Loucy (cell line): ENCODE data around the gene ACOXL.

Source experiments
- H2AFZ ChIP-seq: fragments of 200-600 bp; sonication (generic); 2 replicates; pipeline ENCODE4 v1.6.0; 2016; ENCODE audit warnings: antibody characterized with exemption, mild to moderate bottlenecking, low read length, moderate library complexity
- H3F3A ChIP-seq: fragments of 200-600 bp; 2 replicates; pipeline ENCODE4 v1.6.0; 2016; ENCODE audit warnings: antibody characterized with exemption, low read depth, mild to moderate bottlenecking
- H3K27me3 ChIP-seq: fragments of 200-600 bp; sonication (generic); 2 replicates; pipeline ENCODE4 v1.6.1; 2014; ENCODE audit warnings: low read length, mild to moderate bottlenecking; ENCODE audit not compliant: insufficient read depth, poor library complexity, severe bottlenecking
- H3K36me3 ChIP-seq: fragments of 200-600 bp; sonication (generic); 2 replicates; pipeline ENCODE4 v1.6.1; 2016; ENCODE audit warnings: low read length; ENCODE audit not compliant: insufficient read depth
- H3K4me1 ChIP-seq: fragments of 200-600 bp; sonication (generic); 2 replicates; pipeline ENCODE4 v1.5.1; 2014; ENCODE audit warnings: low read length, mild to moderate bottlenecking; ENCODE audit not compliant: insufficient read depth, poor library complexity, severe bottlenecking
- H3K4me2 ChIP-seq: fragments of 200-600 bp; sonication (generic); 2 replicates; pipeline ENCODE4 v1.6.0; 2014; ENCODE audit warnings: antibody characterized with exemption, low read length, low read depth, mild to moderate bottlenecking; ENCODE audit not compliant: poor library complexity, severe bottlenecking
- H3K4me3 ChIP-seq: fragments of 200-600 bp; sonication (generic); 2 replicates; pipeline ENCODE4 v1.5.1; 2014; ENCODE audit warnings: low read length, mild to moderate bottlenecking, mixed read lengths; ENCODE audit not compliant: poor library complexity, severe bottlenecking
- H3K79me2 ChIP-seq: fragments of 200-600 bp; sonication (generic); 2 replicates; pipeline ENCODE4 v1.6.1; 2014; ENCODE audit warnings: low read length; ENCODE audit not compliant: insufficient read depth
- H3K9ac ChIP-seq: fragments of 200-600 bp; sonication (generic); 2 replicates; pipeline ENCODE4 v1.6.0; 2014; ENCODE audit warnings: mild to moderate bottlenecking, low read depth, low read length, moderate library complexity; ENCODE audit not compliant: poor library complexity, severe bottlenecking
- H3K9me2 ChIP-seq: fragments of 200-600 bp; sonication (generic); replicated peaks from 2 replicates; pipeline ENCODE4 v1.6.1; 2016; ENCODE audit warnings: low read depth, low read length, mixed read lengths
- H3K9me3 ChIP-seq: fragments of 200-600 bp; sonication (generic); 2 replicates; pipeline ENCODE4 v1.6.1; 2014; ENCODE audit warnings: mild to moderate bottlenecking, antibody characterized with exemption, low read length, low read depth; ENCODE audit not compliant: insufficient read depth
- H4K20me1 ChIP-seq: fragments of 200-600 bp; sonication (generic); 2 replicates; pipeline ENCODE4 v1.6.0; 2014; ENCODE audit warnings: antibody characterized with exemption, low read length, mild to moderate bottlenecking; ENCODE audit not compliant: insufficient read depth, poor library complexity, severe bottlenecking
- EZH2phosphoT487 ChIP-seq: fragments of 200-600 bp; IDR thresholded peaks from 2 replicates; pipeline ENCODE4 v1.6.1; 2018; ENCODE audit warnings: antibody characterized with exemption, mild to moderate bottlenecking, moderate library complexity, borderline replicate concordance
- TF ChIP-seq, protein P1 (sequence below): fragments of 200-600 bp; sonication (generic); conservative IDR thresholded peaks from 2 replicates; pipeline ENCODE4 v1.5.1; 2014; ENCODE audit warnings: mild to moderate bottlenecking, antibody characterized with exemption, low read length

ACOXL gene

DNA sequence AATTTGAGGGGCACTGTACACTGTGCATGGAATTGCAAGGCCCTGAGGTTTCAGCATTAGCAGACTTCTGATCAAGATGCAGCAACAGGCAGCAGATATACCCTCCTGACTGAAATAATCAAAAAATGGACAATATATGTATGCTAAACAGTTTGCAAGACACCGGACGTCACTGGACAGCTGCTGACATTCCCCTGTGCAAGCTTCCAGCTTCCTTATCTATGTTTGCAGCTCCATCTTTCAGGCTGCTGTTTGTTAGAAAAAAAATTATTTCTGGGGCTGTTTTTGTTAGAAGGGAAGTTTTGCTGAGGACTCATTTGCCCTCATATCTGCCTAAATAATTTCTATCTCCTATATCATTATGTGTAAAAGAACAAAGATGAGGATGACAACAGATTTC lies 208.9 kb downstream of the ACOXL start:
- Histone ChIP-seq H3K9me3 (no peaks in the 10 kb centered on the region; the same call in 1 of the 2 replicates), H3F3A (no peaks in the 10 kb centered on the region), H3K79me2 (no peaks in the 10 kb centered on the region), H3K4me2 (no peak overlapping the region), H3K4me1 (no peaks in the 10 kb centered on the region), H3K27me3 (no peaks in the 10 kb centered on the region), H2AFZ (no peak overlapping the region), H4K20me1 (no peaks in the 10 kb centered on the region), H3K4me3 (no peak overlapping the region), H3K9me2 (no peaks in the 10 kb centered on the region), H3K36me3 (no peaks in the 10 kb centered on the region), H3K9ac (no peak overlapping the region)
- no peak for TF ChIP-seq EZH2phosphoT487
- TF ChIP-seq, protein P1, sequence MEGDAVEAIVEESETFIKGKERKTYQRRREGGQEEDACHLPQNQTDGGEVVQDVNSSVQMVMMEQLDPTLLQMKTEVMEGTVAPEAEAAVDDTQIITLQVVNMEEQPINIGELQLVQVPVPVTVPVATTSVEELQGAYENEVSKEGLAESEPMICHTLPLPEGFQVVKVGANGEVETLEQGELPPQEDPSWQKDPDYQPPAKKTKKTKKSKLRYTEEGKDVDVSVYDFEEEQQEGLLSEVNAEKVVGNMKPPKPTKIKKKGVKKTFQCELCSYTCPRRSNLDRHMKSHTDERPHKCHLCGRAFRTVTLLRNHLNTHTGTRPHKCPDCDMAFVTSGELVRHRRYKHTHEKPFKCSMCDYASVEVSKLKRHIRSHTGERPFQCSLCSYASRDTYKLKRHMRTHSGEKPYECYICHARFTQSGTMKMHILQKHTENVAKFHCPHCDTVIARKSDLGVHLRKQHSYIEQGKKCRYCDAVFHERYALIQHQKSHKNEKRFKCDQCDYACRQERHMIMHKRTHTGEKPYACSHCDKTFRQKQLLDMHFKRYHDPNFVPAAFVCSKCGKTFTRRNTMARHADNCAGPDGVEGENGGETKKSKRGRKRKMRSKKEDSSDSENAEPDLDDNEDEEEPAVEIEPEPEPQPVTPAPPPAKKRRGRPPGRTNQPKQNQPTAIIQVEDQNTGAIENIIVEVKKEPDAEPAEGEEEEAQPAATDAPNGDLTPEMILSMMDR: no peak

DNA sequence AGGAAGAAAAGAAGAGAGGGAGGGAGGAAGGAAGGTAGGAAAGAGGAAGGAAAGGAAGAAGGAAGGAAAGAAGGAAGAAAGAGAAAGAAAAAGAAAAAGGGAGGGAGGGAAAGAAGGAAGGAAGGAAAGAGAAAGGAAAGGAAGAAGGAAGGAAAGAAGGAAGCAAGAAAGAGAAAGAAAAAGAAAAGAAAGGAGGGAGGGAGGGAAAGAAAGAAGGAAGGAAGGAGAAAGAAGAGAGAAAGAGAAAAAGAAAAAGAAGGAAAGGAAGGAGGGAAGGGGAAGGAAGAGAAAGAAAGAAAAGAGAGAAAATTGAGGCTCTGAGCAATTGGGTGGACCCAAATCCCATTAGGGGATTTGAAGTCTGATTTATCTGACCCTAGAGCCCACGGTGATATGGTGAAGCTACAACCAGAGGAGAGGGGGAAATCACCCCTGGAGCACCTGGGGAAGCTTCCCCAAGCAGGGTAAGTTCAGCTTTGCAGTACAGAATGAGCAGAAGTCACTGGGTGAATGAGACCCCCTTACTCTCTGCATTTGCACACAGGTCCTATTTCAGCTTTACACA lies 210.8 kb downstream of the ACOXL start:
- no peak overlapping the region for H3K4me3 ChIP-seq
- no peaks in the 10 kb centered on the region; the same call in 1 of the 2 replicates for H3K9me3 ChIP-seq
- no peaks in the 10 kb centered on the region for H3K4me1 ChIP-seq
- H3K27me3 ChIP-seq: no peaks in the 10 kb centered on the region
- H3K9me2 ChIP-seq: no peaks in the 10 kb centered on the region
- H3K9ac ChIP-seq: no peak overlapping the region
- TF ChIP-seq, protein P1: no peak
- no peak for TF ChIP-seq EZH2phosphoT487
- no peaks in the 10 kb centered on the region for H4K20me1 ChIP-seq
- H3K79me2 ChIP-seq: no peaks in the 10 kb centered on the region
- H2AFZ ChIP-seq: no peak overlapping the region
- H3K36me3 ChIP-seq: no peaks in the 10 kb centered on the region
- no peaks in the 10 kb centered on the region for H3F3A ChIP-seq
- no peak overlapping the region for H3K4me2 ChIP-seq

DNA sequence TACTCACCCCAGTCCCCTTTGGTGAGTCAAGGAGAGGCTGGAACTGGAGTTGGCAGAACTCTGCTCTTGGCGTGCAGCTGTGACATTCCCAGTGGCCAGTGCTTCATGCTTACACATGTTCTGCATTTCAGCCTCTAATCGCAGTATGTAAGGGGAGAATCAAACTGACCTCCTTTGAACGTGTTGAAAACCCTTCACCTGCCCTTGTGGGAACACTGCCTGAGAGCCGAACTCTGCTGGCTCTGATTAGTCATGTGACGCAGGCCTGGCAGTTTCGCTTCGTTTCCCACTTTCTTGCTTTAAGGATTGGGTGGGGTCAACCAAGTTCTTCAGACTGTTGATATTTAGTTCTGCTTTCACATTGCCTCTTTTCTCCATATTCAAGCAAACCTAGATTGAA lies 214.5 kb downstream of the ACOXL start:
- H4K20me1 ChIP-seq: no peaks in the 10 kb centered on the region
- H3K9ac ChIP-seq: no peak overlapping the region
- TF ChIP-seq EZH2phosphoT487: no peak
- TF ChIP-seq, protein P1: no peak
- H3K9me2 ChIP-seq: no peaks in the 10 kb centered on the region
- no peaks in the 10 kb centered on the region for H3K27me3 ChIP-seq
- H3K9me3 ChIP-seq: no peaks in the 10 kb centered on the region; the same call in 1 of the 2 replicates
- no peaks in the 10 kb centered on the region for H3K79me2 ChIP-seq
- H3K36me3 ChIP-seq: no peaks in the 10 kb centered on the region
- H2AFZ ChIP-seq: no peak overlapping the region
- no peak overlapping the region for H3K4me2 ChIP-seq
- H3F3A ChIP-seq: no peaks in the 10 kb centered on the region
- no peaks in the 10 kb centered on the region for H3K4me1 ChIP-seq
- H3K4me3 ChIP-seq: no peak overlapping the region
